K562 (cell line): ENCODE results near the gene SUFU. TPM values are rescaled to one million over a fixed set of nuclear protein-coding genes. Genes with fewer than 3 reads are reported as not detected.

Experiments
- ATAC-seq: fragments of 200-7000 bp; cut with Tn5 transposase; 3 replicates; pipeline ENCODE4 v1.9.1; 2020; ENCODE audit warnings: moderate library complexity
- BruUV-seq: library from RNA; stranded (reverse); fragments of 400-500 nt; replicated peaks from 2 replicates; lab custom pipeline; 2021; lab: Mats Ljungman, UMichigan
- CTCF ChIA-PET: fragments of 300-600 bp; formaldehyde crosslinking; extraction: SDS; loops from one replicate; lab custom pipeline; 2021; ENCODE audit warnings: low intra/inter-chr PET ratio; lab: Yijun Ruan, JAX
- POLR2A ChIA-PET: fragments of 300-600, 350-650 bp; sonication (Branson Sonifier 250); formaldehyde crosslinking; extraction: SDS; loops from one replicate; lab custom pipeline; 2021; ENCODE audit warnings: antibody characterized with exemption, inconsistent platforms; lab: Yijun Ruan, JAX
- DNase-seq, 4 experiments: peaks; one replicate each; pipeline versions ENCODE4 v3.0.0 to v3.0.0-alpha.2; 2011 to 2018; ENCODE audit warnings: low spot score in 3 of 4, mixed read lengths in 3 of 4; ENCODE audit errors: extremely low read depth in 1 of 4
- FAIRE-seq: peaks from 2 replicates; lab custom pipeline; 2011; peaks lifted over from hg19 to GRCh38; lab: Jason Lieb, UNC
- H2AFZ ChIP-seq: 2 replicates; pipeline ENCODE4 v1.6.0; 2011; ENCODE audit warnings: low read depth, low read length, control low read depth, inconsistent platforms
- H3K27ac ChIP-seq: fragments of 200-600 bp; 3 replicates; pipeline ENCODE4 v1.8.0; 2011; ENCODE audit warnings: low read depth, mild to moderate bottlenecking, control low read depth, inconsistent platforms, low read length, moderate library complexity, mixed read lengths; ENCODE audit errors: extremely low read depth
- H3K27me3 ChIP-seq, 2 experiments: fragments of 300-600 bp in 1 of 2; 2 replicates in 1 of 2; 3 replicates in 1 of 2; pipeline versions ENCODE4 v1.6.0 to v1.8.0; 2011; ENCODE audit warnings: inconsistent platforms in 2 of 2, low read length in 2 of 2, mild to moderate bottlenecking in 1 of 2, mixed read lengths in 1 of 2, moderate library complexity in 1 of 2; ENCODE audit not compliant: control insufficient read depth in 2 of 2, insufficient read depth in 2 of 2
- H3K36me3 ChIP-seq: fragments of 300-600 bp; 3 replicates; pipeline ENCODE4 v1.8.0; 2011; ENCODE audit warnings: mild to moderate bottlenecking, low read length, inconsistent platforms; ENCODE audit not compliant: control insufficient read depth, insufficient read depth
- H3K4me1 ChIP-seq, 2 experiments: fragments of 200-600 bp in 1 of 2; replicated peaks in 1 of 2; 2 replicates in 1 of 2; 3 replicates in 1 of 2; pipeline versions ENCODE4 v1.5.1 to v1.8.0; 2011; ENCODE audit warnings: inconsistent platforms in 2 of 2, low read length in 2 of 2, mild to moderate bottlenecking in 1 of 2, mixed read lengths in 1 of 2, moderate library complexity in 1 of 2; ENCODE audit not compliant: control insufficient read depth in 2 of 2, insufficient read depth in 2 of 2
- H3K4me2 ChIP-seq: 2 replicates; pipeline ENCODE4 v1.6.1; 2011; ENCODE audit warnings: low read length, control low read depth, inconsistent platforms, mixed read lengths; ENCODE audit not compliant: insufficient read depth
- H3K4me3 ChIP-seq: fragments of 200-600 bp; sonication (generic), shearing (Covaris generic); 2 replicates; pipeline ENCODE4 v1.5.1; 2016; ENCODE audit warnings: control low read depth, inconsistent platforms
- H3K79me2 ChIP-seq: fragments of 200-600 bp; 3 replicates; pipeline ENCODE4 v1.8.0; 2011; ENCODE audit warnings: low read length, inconsistent platforms; ENCODE audit not compliant: control insufficient read depth, insufficient read depth
- H3K9ac ChIP-seq, 2 experiments: 2 replicates each; pipeline versions ENCODE4 v1.6.0 to v1.6.1; 2011; ENCODE audit warnings: low read depth in 2 of 2, low read length in 2 of 2, control low read depth in 1 of 2, inconsistent platforms in 1 of 2, mild to moderate bottlenecking in 1 of 2, mixed read lengths in 1 of 2; ENCODE audit not compliant: insufficient read depth in 1 of 2
- H3K9me1 ChIP-seq: one replicate; pipeline ENCODE4 v1.6.0; 2011; ENCODE audit warnings: inconsistent platforms, mild to moderate bottlenecking, low read length, moderate library complexity; ENCODE audit not compliant: control insufficient read depth, insufficient read depth
- H3K9me3 ChIP-seq: replicated peaks from 2 replicates; pipeline ENCODE4 v1.5.1; 2011; ENCODE audit warnings: low read depth, low read length, inconsistent platforms; ENCODE audit not compliant: control insufficient read depth, insufficient read depth
- H4K20me1 ChIP-seq: replicated peaks from 2 replicates; pipeline ENCODE4 v1.6.1; 2011; ENCODE audit warnings: low read length, inconsistent platforms, mixed read lengths; ENCODE audit not compliant: control insufficient read depth, insufficient read depth
- ELF2 ChIP-seq: fragments of 250-450 bp; sonication (Bioruptor Pico); IDR thresholded peaks from 2 replicates; pipeline ENCODE4 v1.5.0; 2021; ENCODE audit warnings: mild to moderate bottlenecking
- HMGN3 ChIP-seq: IDR thresholded peaks from 2 replicates; pipeline ENCODE4 v1.6.1; 2011; ENCODE audit warnings: borderline replicate concordance, low read depth, mild to moderate bottlenecking, mixed read lengths, low read length; ENCODE audit not compliant: insufficient read length; ENCODE audit errors: extremely low read depth
- LEF1 ChIP-seq: fragments of 450-650 bp; IDR thresholded peaks from 2 replicates; pipeline ENCODE4 v1.6.1; 2016; ENCODE audit warnings: mild to moderate bottlenecking
- RBM25 ChIP-seq: fragments of 200-400 bp; formaldehyde crosslinking; IDR thresholded peaks from 2 replicates; pipeline ENCODE4 v1.6.1; 2018; ENCODE audit warnings: low read length, low read depth, moderate library complexity; ENCODE audit not compliant: severe bottlenecking
- SETDB1 ChIP-seq: IDR thresholded peaks from one replicate; pipeline ENCODE4 v1.6.1; 2012; ENCODE audit warnings: low read length, control low read depth, inconsistent platforms
- ZKSCAN8 ChIP-seq: fragments of 200-800 bp; sonication (Bioruptor generic); IDR thresholded peaks from 2 replicates; pipeline ENCODE4 v1.6.1; 2016; ENCODE audit warnings: missing genetic modification characterization, missing compliant biosample characterization
- ZNF146 ChIP-seq: IDR thresholded peaks from one replicate; pipeline ENCODE4 v1.6.1; 2018; ENCODE audit warnings: missing compliant biosample characterization; ENCODE audit not compliant: unreplicated experiment
- ZNF324 ChIP-seq: fragments of 250-450 bp; sonication (Bioruptor Pico); IDR thresholded peaks from 2 replicates; pipeline ENCODE4 v1.4.0; 2020; ENCODE audit warnings: mild to moderate bottlenecking
- WGBS: fragments of 100-300 bp; shearing (Covaris generic); methylation state at CpG from one replicate; pipeline ENCODE4 v1.1.6; 2016; ENCODE audit warnings: low coverage, mixed read lengths; ENCODE audit not compliant: insufficient coverage; ENCODE audit errors: missing lambda C conversion rate; 5-methylcytosine and 5-hydroxymethylcytosine counted together
- in situ Hi-C: fragments of 300-500 bp; cut with MboI; formaldehyde crosslinking; loops from 4 replicates; pipeline ENCODE4 v1.15.0; 2018; ENCODE audit warnings: inconsistent platforms, mixed read lengths
- intact Hi-C: fragments of 100-400 bp; cut with micrococcal nuclease; formaldehyde crosslinking; loops from 2 replicates; pipeline ENCODE4 v1.14.2; 2022
- polyA plus RNA-seq, 8 experiments: library from polyadenylated mRNA; depleted of rRNA in 4 of 8; stranded (reverse) in 5 of 8; unstranded in 3 of 8; fragments of >200 nt; fragmentation: Nextera tagmentation in 2 of 8; fragmentation: Illumina TruSeq in 1 of 8; extraction: Ambion mirVana in 2 of 8; extraction: Trizol in 1 of 8; gene quantifications; 2 replicates each; pipeline versions ENCODE4 v1.2.1 to v1.2.3, GENCODE V29; 2011 to 2014; ENCODE audit warnings: inconsistent platforms in 1 of 8, missing spikeins in 1 of 8
- total RNA-seq, 7 experiments: library from RNA; depleted of rRNA in 6 of 7; stranded (reverse); fragments of >200 nt in 6 of 7; fragmentation: Illumina TruSeq in 2 of 7; extraction: Trizol in 2 of 7; gene quantifications; 2 replicates each; pipeline versions ENCODE4 v1.2.1 to v1.2.3, GENCODE V29; 2011 to 2021; ENCODE audit warnings: low replicate concordance in 1 of 7
- TF ChIP-seq, protein P1 (sequence below), 2 experiments: fragments of 450-650 bp; IDR thresholded peaks; 2 replicates each; pipeline ENCODE4 v1.6.1; 2016
- TF ChIP-seq, protein P2 (sequence below): fragments of 450-650 bp; IDR thresholded peaks from 2 replicates; pipeline ENCODE4 v1.6.1; 2018; ENCODE audit not compliant: partially characterized antibody

Gene SUFU
- total and polyA plus RNA-seq, 9 of the 15 experiments (the other 6 are each of a cell fraction or from before 2014, with no cell fraction given): 0.59 to 6.3 (median 0.82) TPM

DNA sequence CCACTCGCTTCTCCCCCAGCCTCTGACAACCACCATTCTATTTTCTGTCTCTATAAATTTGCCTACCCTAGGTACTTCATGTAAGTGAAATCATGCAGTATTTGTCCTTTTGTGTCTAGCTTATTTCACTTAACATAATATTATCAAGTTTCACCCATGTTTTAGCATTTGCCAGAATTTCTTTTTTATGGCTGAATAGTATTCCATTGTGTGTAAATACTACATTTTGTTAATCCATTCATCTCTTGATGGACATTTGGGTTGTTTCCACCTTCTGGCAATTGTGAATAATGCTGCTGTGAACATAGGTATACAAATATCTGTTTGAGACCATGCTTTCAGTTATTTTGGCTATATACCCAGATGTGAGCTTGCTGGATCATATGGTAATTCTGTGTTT lies 83.1 kb downstream of the SUFU start:
- no peaks in the 10 kb centered on the region for H4K20me1 ChIP-seq
- no peak overlapping the region for H3K9ac ChIP-seq
- no peak for ATAC-seq
- H3K4me2 ChIP-seq: no peak overlapping the region
- peaks cover 3% of the 10 kb centered on the region; the same call in 1 of the 3 replicates for H3K79me2 ChIP-seq
- TF ChIP-seq ZNF146 (CRISPR knock-in tag): peak; percentile 77
- no peak for TF ChIP-seq ZKSCAN8
- peak; percentile 46 for TF ChIP-seq RBM25
- H3K4me3 ChIP-seq: no peak overlapping the region
- intact Hi-C loops (no loop called here), in situ Hi-C loops (loop anchor here (5.0 to 25.0 kb wide), 3 partner anchors 85 to 350 kb away; partner anchors contain the start of genes ACTR1A, ELOVL3, GBF1 and NFKB2)
- POLR2A ChIA-PET: no interaction called here
- CTCF ChIA-PET: no interaction called here
- no peak for DNase-seq
- no peak overlapping the region for H2AFZ ChIP-seq
- H3K4me1 ChIP-seq: peaks cover 0 to 3% of the 10 kb centered on the region in 2 experiments; a peak in 2 of 5 replicates
- BruUV-seq: no TSS peak
- FAIRE-seq: no peak
- WGBS: 82% methylated on average over 1 of the region's 1 CpG
- no peaks in the 10 kb centered on the region for H3K27me3 ChIP-seq
- H3K27ac ChIP-seq: no peak overlapping the region
- no peaks in the 10 kb centered on the region for H3K9me1 ChIP-seq
- no peaks in the 10 kb centered on the region for H3K9me3 ChIP-seq
- no peaks in the 10 kb centered on the region for H3K36me3 ChIP-seq

DNA sequence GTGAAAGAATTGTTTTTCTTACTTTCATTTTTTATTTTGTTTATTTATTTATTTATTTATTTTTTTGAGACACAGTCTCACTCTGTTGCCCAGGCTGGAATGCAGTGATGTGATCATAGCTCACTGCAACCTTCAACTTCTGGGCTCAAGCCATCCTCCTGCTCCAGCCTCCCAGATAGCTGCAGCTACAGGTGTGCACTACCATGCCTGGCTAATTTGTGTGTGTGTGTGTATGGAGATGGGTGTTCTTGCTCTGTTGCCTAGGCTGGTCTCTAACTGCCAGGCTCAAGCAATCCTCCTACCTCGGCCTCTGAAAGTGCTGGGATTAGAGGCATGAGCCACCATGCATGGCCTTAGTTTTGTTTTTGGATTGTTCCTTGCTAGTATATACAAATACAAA lies 85.1 kb downstream of the SUFU start:
- ATAC-seq (no peak), DNase-seq (no peak), FAIRE-seq (no peak)
- no TSS peak for BruUV-seq
- H3K27ac ChIP-seq: no peak overlapping the region
- intact Hi-C loops: no loop called here
- no peaks in the 10 kb centered on the region for H3K9me1 ChIP-seq
- peaks cover 3% of the 10 kb centered on the region; the same call in 1 of the 3 replicates for H3K79me2 ChIP-seq
- ChIA-PET POLR2A (no interaction called here), CTCF (no interaction called here)
- H2AFZ ChIP-seq: no peak overlapping the region
- WGBS: 71% methylated on average over 1 of the region's 1 CpG
- H3K4me2 ChIP-seq: no peak overlapping the region
- no peak overlapping the region for H3K4me3 ChIP-seq
- peaks cover 6 to 9% of the 10 kb centered on the region in 2 experiments; a peak in 3 of 5 replicates for H3K4me1 ChIP-seq
- H4K20me1 ChIP-seq: no peaks in the 10 kb centered on the region
- in situ Hi-C loops: loop anchor here (5.0 to 25.0 kb wide), 3 partner anchors 87 to 352 kb away; partner anchors contain the start of genes ACTR1A, ELOVL3, GBF1 and NFKB2
- no peak overlapping the region for H3K9ac ChIP-seq
- no peaks in the 10 kb centered on the region for H3K36me3 ChIP-seq
- H3K27me3 ChIP-seq: no peaks in the 10 kb centered on the region
- H3K9me3 ChIP-seq: no peaks in the 10 kb centered on the region
- TF ChIP-seq LEF1 (no peak), RBM25 (no peak), HMGN3 (no peak), ELF2 (no peak), ZNF324 (no peak), SETDB1 (no peak)
- TF ChIP-seq, protein P1, sequence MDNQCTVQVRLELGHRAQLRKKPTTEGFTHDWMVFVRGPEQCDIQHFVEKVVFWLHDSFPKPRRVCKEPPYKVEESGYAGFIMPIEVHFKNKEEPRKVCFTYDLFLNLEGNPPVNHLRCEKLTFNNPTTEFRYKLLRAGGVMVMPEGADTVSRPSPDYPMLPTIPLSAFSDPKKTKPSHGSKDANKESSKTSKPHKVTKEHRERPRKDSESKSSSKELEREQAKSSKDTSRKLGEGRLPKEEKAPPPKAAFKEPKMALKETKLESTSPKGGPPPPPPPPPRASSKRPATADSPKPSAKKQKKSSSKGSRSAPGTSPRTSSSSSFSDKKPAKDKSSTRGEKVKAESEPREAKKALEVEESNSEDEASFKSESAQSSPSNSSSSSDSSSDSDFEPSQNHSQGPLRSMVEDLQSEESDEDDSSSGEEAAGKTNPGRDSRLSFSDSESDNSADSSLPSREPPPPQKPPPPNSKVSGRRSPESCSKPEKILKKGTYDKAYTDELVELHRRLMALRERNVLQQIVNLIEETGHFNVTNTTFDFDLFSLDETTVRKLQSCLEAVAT (IDR thresholded peaks at IDR 0.05): no peak
- TF ChIP-seq, protein P2, sequence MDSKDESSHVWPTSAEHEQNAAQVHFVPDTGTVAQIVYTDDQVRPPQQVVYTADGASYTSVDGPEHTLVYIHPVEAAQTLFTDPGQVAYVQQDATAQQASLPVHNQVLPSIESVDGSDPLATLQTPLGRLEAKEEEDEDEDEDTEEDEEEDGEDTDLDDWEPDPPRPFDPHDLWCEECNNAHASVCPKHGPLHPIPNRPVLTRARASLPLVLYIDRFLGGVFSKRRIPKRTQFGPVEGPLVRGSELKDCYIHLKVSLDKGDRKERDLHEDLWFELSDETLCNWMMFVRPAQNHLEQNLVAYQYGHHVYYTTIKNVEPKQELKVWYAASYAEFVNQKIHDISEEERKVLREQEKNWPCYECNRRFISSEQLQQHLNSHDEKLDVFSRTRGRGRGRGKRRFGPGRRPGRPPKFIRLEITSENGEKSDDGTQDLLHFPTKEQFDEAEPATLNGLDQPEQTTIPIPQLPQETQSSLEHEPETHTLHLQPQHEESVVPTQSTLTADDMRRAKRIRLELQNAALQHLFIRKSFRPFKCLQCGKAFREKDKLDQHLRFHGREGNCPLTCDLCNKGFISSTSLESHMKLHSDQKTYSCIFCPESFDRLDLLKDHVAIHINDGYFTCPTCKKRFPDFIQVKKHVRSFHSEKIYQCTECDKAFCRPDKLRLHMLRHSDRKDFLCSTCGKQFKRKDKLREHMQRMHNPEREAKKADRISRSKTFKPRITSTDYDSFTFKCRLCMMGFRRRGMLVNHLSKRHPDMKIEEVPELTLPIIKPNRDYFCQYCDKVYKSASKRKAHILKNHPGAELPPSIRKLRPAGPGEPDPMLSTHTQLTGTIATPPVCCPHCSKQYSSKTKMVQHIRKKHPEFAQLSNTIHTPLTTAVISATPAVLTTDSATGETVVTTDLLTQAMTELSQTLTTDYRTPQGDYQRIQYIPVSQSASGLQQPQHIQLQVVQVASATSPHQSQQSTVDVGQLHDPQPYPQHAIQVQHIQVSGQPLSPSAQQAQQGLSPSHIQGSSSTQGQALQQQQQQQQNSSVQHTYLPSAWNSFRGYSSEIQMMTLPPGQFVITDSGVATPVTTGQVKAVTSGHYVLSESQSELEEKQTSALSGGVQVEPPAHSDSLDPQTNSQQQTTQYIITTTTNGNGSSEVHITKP: no peak
